GM04503 (cell line): ENCODE results near the gene AMFR.
"Not testable (repeated sequence)": the region's sequence is repeated elsewhere in the genome, so short reads cannot be mapped to it uniquely, and the experiment has no call there.

Source experiments
- DNase-seq: peaks from one replicate; pipeline ENCODE4 v3.0.0-alpha.2; 2012; ENCODE audit warnings: low read depth

Gene AMFR

GRCh38 chr16:56423584-56424403 is 1.6 kb downstream of the AMFR start:
- no peak for DNase-seq

- no peak for DNase-seq
Observed at GRCh38 chr16:56422896-56423441, 2.4 kb downstream of the AMFR start.

- no peak for DNase-seq
Observed at GRCh38 chr16:56421976-56422669, 3.2 kb downstream of the AMFR start.

- DNase-seq: no peak
Observed at GRCh38 chr16:56421313-56421712, 4.0 kb downstream of the AMFR start.

GRCh38 chr16:56420613-56421012 is 4.7 kb downstream of the AMFR start:
- DNase-seq: no peak

- DNase-seq: no peak
Observed at GRCh38 chr16:56419740-56420548, 5.4 kb downstream of the AMFR start.

- DNase-seq: no peak
Observed at GRCh38 chr16:56417138-56417537, 8.2 kb downstream of the AMFR start.

GRCh38 chr16:56415875-56416274 is 9.5 kb downstream of the AMFR start:
- DNase-seq: no peak

GRCh38 chr16:56414366-56414765 is 11.0 kb downstream of the AMFR start:
- no peak for DNase-seq

- DNase-seq: no peak
Observed at GRCh38 chr16:56413381-56413780, 12.0 kb downstream of the AMFR start.

GRCh38 chr16:56411624-56412023 is 13.7 kb downstream of the AMFR start:
- no peak for DNase-seq

- DNase-seq: no peak
Observed at GRCh38 chr16:56411123-56411522, 14.2 kb downstream of the AMFR start.

- no peak for DNase-seq
Observed at GRCh38 chr16:56409195-56409594, 16.1 kb downstream of the AMFR start.

GRCh38 chr16:56408379-56409098 is 16.8 kb downstream of the AMFR start:
- no peak for DNase-seq

GRCh38 chr16:56405977-56406672 is 19.2 kb downstream of the AMFR start:
- DNase-seq: no peak

GRCh38 chr16:56401482-56401881 is 23.9 kb downstream of the AMFR start:
- DNase-seq: no peak

GRCh38 chr16:56400458-56400857 is 24.9 kb downstream of the AMFR start:
- DNase-seq: no peak

- no peak for DNase-seq
Observed at GRCh38 chr16:56399486-56399885, 25.9 kb downstream of the AMFR start.

GRCh38 chr16:56399047-56399446 is 26.3 kb downstream of the AMFR start:
- DNase-seq: no peak

- DNase-seq: not testable (repeated sequence)
Observed at GRCh38 chr16:56396724-56397123, 28.6 kb downstream of the AMFR start.

- DNase-seq: peak; percentile 98
Observed at GRCh38 chr16:56389554-56389953, 35.8 kb downstream of the AMFR start.
